Measurements from ENCODE around the gene IKBKE.

IKBKE gene

DNA sequence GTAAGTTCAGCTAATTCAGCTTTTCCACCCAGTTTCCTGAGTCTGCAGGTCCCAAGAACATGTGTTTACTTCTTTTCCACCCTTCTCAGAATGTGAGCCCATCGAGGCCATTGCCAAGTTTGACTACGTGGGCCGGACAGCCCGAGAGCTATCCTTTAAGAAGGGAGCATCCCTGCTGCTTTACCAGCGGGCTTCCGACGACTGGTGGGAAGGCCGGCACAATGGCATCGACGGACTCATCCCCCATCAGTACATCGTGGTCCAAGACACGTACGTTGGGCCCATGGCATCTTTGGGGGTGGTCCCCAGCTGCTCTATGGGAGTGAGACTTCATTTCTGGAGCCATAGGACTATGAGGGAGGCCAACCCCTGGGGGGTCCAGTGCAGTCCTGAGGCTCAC, 17.2 kb upstream of the IKBKE start:
- no peak overlapping the region for H3K27ac ChIP-seq
- TF ChIP-seq, protein P1, sequence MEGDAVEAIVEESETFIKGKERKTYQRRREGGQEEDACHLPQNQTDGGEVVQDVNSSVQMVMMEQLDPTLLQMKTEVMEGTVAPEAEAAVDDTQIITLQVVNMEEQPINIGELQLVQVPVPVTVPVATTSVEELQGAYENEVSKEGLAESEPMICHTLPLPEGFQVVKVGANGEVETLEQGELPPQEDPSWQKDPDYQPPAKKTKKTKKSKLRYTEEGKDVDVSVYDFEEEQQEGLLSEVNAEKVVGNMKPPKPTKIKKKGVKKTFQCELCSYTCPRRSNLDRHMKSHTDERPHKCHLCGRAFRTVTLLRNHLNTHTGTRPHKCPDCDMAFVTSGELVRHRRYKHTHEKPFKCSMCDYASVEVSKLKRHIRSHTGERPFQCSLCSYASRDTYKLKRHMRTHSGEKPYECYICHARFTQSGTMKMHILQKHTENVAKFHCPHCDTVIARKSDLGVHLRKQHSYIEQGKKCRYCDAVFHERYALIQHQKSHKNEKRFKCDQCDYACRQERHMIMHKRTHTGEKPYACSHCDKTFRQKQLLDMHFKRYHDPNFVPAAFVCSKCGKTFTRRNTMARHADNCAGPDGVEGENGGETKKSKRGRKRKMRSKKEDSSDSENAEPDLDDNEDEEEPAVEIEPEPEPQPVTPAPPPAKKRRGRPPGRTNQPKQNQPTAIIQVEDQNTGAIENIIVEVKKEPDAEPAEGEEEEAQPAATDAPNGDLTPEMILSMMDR (IDR thresholded peaks at IDR 0.05): no peak
- no peak for TF ChIP-seq ZFX (IDR thresholded peaks at IDR 0.05; ENCODE audit: borderline replicate concordance)

DNA sequence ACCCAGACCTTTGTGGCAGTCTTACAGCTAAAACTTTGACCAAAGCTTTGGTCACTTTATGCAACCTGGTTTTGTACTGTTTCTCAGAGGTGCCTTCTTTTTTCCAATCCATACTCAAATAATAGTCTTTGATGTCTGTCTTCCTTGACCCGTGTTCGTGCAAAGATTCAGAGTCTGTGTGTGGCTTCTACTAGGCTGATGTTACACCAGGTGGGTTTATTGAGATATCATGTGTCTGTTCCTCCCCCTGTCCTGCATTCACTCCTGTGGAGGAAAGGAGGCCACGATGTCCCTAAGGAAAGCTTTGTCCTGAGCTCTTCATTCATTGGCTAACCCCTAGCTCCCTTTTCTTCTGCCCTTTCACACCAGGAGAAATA, 15.0 kb upstream of the IKBKE start:
- no peak overlapping the region for H3K27ac ChIP-seq
- no peak for TF ChIP-seq ZFX (IDR thresholded peaks at IDR 0.05; ENCODE audit: borderline replicate concordance)
- TF ChIP-seq, protein P1 (IDR thresholded peaks at IDR 0.05): no peak

DNA sequence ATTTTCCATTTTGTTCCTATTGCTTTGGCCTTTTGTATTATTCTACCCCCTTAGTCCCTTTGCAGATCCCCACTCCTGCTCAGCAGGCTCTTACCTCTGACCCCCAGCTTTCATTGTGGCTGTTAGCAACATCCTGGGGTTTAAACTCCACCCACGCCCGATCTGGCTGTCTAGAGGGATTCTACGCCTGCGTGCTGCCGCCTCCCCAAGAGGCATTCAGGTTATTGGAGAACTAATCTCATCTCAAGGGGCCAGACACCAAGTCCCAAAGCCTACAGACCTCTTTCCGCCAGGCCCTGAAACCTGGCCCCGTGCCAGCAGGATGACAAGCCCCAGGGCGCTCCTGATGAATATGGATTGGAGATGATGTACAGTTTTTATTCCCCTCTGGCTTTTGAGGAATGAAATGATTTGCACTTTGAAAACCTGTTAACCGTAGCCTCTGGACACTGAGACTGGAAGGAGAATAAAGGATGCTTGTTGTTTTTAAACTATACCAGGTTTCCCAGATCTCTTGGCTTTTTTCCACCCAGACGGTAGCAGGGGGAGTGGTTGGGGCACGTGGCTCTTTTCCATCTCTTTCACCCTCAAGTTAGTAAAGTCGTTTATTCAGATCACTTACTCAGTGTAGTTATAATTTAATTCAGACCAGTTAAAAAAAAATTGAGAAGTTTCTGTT, 14.5 kb upstream of the IKBKE start:
- TF ChIP-seq ZFX (IDR thresholded peaks at IDR 0.05; ENCODE audit: borderline replicate concordance): no peak
- TF ChIP-seq, protein P1 (IDR thresholded peaks at IDR 0.05): no peak

DNA sequence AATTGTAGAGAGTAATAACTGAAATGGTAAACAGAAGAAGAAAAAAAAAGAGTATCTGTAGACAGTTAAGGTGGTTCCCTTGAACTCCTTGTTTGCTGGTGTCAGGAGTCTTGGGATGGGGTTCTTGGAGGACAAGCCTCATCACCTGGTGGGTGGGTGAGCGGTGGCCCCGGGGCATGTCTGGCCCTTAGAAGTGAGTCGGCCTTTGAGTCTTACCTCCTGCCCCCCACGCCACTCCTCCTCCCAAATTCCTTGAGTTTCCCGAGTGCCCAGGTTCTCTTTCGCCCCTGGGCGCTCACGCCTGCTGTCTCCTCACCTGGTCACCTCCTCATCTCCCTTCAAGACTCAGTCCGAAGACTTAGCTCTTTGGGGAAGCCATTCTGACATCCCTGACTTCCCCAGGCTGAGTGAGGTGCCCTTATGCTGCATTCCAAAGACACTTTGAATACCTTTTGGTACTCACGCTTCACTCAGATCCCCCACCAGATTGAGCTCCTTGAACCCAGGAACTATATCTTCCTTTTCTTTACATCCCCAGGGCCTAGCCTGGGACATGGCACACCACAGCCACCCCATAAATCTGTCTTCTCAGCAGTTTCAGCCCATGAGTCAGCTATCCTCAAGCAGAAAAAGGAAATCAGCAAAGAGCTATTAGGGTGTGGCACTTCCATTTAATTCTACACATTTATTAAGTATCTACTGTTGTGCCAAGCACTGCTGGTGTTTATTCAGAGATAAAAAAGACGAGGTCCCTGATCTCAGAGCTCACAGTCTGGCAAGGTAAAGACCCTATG, 13.5 kb upstream of the IKBKE start:
- no peak for TF ChIP-seq ZFX (IDR thresholded peaks at IDR 0.05; ENCODE audit: borderline replicate concordance)
- no peak overlapping the region for H3K27ac ChIP-seq

More for the DNA sequence above, 14.5 kb upstream of the IKBKE start:
- no peak overlapping the region for H3K27ac ChIP-seq

DNA sequence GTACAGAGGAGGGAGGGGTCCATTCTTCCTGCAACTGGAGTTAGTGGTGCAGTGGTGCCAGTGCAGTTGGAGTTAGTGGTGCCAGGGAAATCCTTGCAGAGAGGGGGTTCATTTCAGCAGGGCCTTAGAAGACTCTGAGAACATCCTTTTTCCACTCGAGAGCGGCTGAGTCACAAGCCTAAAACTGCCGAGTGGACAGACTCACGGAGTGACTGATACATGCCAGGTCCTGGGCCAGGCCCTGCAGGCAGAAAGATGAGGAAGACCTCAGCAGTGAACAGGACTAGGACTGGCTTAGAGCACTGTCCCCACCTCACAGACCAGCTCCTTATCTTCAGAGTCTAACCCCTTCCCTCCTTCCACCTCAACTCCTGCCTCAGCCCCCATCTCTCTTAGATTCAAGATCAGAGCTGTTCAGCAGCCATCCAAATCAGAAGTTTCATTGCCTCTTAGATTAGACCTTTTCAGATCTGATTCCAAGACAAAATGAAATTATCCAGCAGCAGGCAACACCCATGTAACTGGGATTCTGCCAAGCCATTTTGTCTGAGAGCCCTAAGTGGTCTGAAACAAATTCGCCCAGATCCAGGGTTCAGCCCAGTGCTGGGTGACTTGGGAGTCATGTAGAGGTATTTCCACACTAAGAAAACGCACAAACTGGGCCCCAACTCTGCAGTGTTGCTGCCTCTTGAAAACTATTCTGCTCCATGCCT, 12.7 kb upstream of the IKBKE start:
- TF ChIP-seq, protein P1 (IDR thresholded peaks at IDR 0.05): no peak
- TF ChIP-seq ZFX (IDR thresholded peaks at IDR 0.05; ENCODE audit: borderline replicate concordance): no peak
- no peak overlapping the region for H3K27ac ChIP-seq

DNA sequence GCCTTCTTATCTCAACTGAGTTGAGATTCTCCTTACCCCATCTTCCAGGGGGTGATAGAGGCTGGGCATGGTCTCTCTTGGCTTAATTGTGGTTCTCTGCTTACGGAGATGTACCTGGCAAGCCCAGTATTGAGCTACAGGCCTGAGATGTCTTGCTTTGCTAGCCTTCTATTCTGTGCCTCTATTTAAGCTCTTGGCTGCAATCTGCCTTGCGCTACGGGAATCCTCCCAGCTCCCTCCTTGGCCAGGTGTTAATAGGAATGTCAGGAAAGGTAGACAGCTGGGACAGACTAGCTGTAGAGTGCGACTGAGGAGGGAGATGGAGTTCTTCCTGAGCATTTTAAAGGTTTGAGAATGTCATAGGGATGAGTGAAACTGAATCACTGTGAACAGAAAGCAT, 10.6 kb upstream of the IKBKE start:
- TF ChIP-seq, protein P1 (IDR thresholded peaks at IDR 0.05): no peak
- no peak for TF ChIP-seq ZFX (IDR thresholded peaks at IDR 0.05; ENCODE audit: borderline replicate concordance)
- no peak overlapping the region for H3K27ac ChIP-seq

DNA sequence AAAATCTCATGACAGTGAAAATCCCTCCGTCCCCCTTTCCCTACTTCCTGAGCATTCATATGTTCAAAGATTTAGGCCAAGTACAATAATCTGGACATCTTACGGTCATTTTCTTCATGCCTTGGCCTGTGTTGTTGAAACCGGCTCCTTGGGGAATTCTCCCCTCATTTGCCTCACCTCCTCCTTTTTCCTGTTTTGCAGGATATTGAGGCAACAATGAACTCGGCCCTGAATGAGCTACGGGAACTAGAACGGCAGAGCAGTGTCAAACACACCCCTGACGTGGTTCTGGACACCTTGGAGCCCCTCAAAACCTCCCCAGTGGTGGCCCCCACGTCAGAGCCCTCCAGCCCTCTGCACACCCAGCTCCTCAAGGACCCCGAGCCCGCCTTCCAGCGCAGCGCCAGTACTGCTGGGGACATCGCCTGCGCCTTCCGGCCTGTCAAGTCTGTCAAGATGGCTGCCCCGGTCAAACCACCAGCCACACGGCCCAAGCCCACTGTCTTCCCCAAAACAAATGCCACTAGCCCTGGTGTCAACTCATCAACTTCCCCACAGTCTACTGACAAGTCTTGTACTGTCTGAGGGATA, 9.3 kb upstream of the IKBKE start:
- no peak for TF ChIP-seq ZFX (IDR thresholded peaks at IDR 0.05; ENCODE audit: borderline replicate concordance)
- TF ChIP-seq, protein P1 (IDR thresholded peaks at IDR 0.05): no peak
- H3K27ac ChIP-seq: no peak overlapping the region

All from 22Rv1 (cell line).